GM21447 (cell line): ENCODE results near the gene HHAT.

ENCODE experiments used
- ATAC-seq: cut with Tn5 transposase; IDR thresholded peaks from one replicate; pipeline ENCODE4 v1.9.1; 2021; ENCODE audit not compliant: unreplicated experiment

HHAT gene

GRCh38 chr1:210586771-210587170 is 258.1 kb downstream of the HHAT start:
- ATAC-seq, result no peak

GRCh38 chr1:210587566-210587965 is 258.9 kb downstream of the HHAT start:
- no peak for ATAC-seq

GRCh38 chr1:210588357-210588756 is 259.7 kb downstream of the HHAT start:
- ATAC-seq, result no peak

GRCh38 chr1:210588946-210589345 is 260.2 kb downstream of the HHAT start:
- no peak for ATAC-seq

GRCh38 chr1:210591214-210591613 is 262.5 kb downstream of the HHAT start:
- ATAC-seq, result no peak

GRCh38 chr1:210594605-210595004 is 265.9 kb downstream of the HHAT start:
- ATAC-seq, result no peak

GRCh38 chr1:210596641-210597040 is 267.9 kb downstream of the HHAT start:
- ATAC-seq, result no peak

- ATAC-seq, result peak; percentile 94
These were observed 268.9 kb downstream of the HHAT start for GRCh38 chr1:210597555-210598134.

GRCh38 chr1:210598135-210598652 is 269.5 kb downstream of the HHAT start:
- no peak for ATAC-seq

- ATAC-seq, result no peak
These were observed 271.9 kb downstream of the HHAT start for GRCh38 chr1:210600421-210601159.

- no peak for ATAC-seq
These were observed 274.4 kb downstream of the HHAT start for GRCh38 chr1:210603123-210603522.

- ATAC-seq, result no peak
These were observed 276.4 kb downstream of the HHAT start for GRCh38 chr1:210605099-210605498.

GRCh38 chr1:210607361-210607760 is 278.7 kb downstream of the HHAT start:
- ATAC-seq, result no peak

GRCh38 chr1:210608767-210609166 is 280.1 kb downstream of the HHAT start:
- ATAC-seq, result no peak

GRCh38 chr1:210616356-210616755 is 287.7 kb downstream of the HHAT start:
- no peak for ATAC-seq

- no peak for ATAC-seq
These were observed 288.6 kb downstream of the HHAT start for GRCh38 chr1:210617293-210617692.

- ATAC-seq, result no peak
These were observed 289.7 kb downstream of the HHAT start for GRCh38 chr1:210618369-210618768.

GRCh38 chr1:210620867-210621488 is 292.3 kb downstream of the HHAT start:
- ATAC-seq, result no peak

- ATAC-seq, result no peak
These were observed 293.0 kb downstream of the HHAT start for GRCh38 chr1:210621712-210622111.

GRCh38 chr1:210624722-210625121 is 296.0 kb downstream of the HHAT start:
- ATAC-seq, result no peak

- no peak for ATAC-seq
These were observed 297.0 kb downstream of the HHAT start for GRCh38 chr1:210625715-210626114.

GRCh38 chr1:210626341-210626740 is 297.6 kb downstream of the HHAT start:
- no peak for ATAC-seq
